Upper lobe of left lung (tissue), 4 donors: ENCODE measurements around the gene NAB1.

Experiments used
- POLR2A ChIP-seq, 4 donors: fragments of 450-650 bp; IDR thresholded peaks; one replicate each; pipeline ENCODE4 v1.5.1; 2016 to 2017; ENCODE audit warnings: antibody characterized with exemption in 4 of 4, mild to moderate bottlenecking in 2 of 4
- POLR2AphosphoS5 ChIP-seq, 2 donors: sonication (generic); formaldehyde crosslinking; IDR thresholded peaks; one replicate each; pipeline ENCODE4 v1.5.1; 2017; ENCODE audit warnings: antibody characterized with exemption in 2 of 2
- TF ChIP-seq, protein P1 (sequence below), 6 experiments: fragments of 450-650 bp in 4 of 6; fragments of 200-600 bp in 2 of 6; sonication (generic) in 2 of 6; IDR thresholded peaks; one replicate each; pipeline ENCODE4 v1.5.1; 2016 to 2019; ENCODE audit warnings: antibody characterized with exemption in 6 of 6

DNA sequence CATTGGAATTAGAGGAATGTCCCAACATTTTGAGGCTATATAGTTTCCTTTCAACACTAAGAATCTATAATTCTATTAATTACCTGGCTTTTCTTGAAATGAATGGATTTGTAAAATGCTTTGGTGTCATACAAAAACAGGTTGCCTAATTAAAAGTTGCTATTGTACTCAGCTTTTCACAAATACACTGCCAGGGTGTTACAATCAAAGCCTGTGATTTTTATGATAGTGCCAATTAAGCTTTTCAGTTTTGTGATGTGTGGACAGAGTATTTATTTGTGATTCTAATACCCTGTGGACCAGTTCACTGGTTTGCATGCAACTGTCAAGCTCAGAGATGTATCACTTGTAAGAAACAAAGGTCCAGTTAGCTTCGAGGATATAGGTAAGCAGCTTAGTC, 71.8 kb downstream of the NAB1 start:
- TF ChIP-seq POLR2A (IDR thresholded peaks at IDR 0.05) (no peak), POLR2AphosphoS5 (IDR thresholded peaks at IDR 0.05) (no peak)
- TF ChIP-seq, protein P1, sequence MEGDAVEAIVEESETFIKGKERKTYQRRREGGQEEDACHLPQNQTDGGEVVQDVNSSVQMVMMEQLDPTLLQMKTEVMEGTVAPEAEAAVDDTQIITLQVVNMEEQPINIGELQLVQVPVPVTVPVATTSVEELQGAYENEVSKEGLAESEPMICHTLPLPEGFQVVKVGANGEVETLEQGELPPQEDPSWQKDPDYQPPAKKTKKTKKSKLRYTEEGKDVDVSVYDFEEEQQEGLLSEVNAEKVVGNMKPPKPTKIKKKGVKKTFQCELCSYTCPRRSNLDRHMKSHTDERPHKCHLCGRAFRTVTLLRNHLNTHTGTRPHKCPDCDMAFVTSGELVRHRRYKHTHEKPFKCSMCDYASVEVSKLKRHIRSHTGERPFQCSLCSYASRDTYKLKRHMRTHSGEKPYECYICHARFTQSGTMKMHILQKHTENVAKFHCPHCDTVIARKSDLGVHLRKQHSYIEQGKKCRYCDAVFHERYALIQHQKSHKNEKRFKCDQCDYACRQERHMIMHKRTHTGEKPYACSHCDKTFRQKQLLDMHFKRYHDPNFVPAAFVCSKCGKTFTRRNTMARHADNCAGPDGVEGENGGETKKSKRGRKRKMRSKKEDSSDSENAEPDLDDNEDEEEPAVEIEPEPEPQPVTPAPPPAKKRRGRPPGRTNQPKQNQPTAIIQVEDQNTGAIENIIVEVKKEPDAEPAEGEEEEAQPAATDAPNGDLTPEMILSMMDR (IDR thresholded peaks at IDR 0.05), result no peak
